OCI-LY7 (cell line): Measurements from ENCODE around the gene BACE1.

Source experiments
- CTCF ChIP-seq: fragments of 200-600 bp; sonication (generic); conservative IDR thresholded peaks from 2 replicates; pipeline ENCODE4 v1.5.1; 2014; ENCODE audit warnings: mild to moderate bottlenecking, antibody characterized with exemption, low read length, moderate library complexity, mixed read lengths
- EZH2phosphoT487 ChIP-seq: fragments of 200-600 bp; sonication (generic); IDR thresholded peaks from 2 replicates; pipeline ENCODE4 v1.6.1; 2018; ENCODE audit warnings: low read depth, borderline replicate concordance, mild to moderate bottlenecking, mixed run types, antibody characterized with exemption, low read length, moderate library complexity, mixed read lengths

GRCh38 chr11:117361432-117361831 lies 45.4 kb upstream of the BACE1 start:
- TF ChIP-seq CTCF (no peak), EZH2phosphoT487 (no peak)
